GM21528 (cell line): Measurements from ENCODE around the gene FUNDC2.

ENCODE experiments used
- ATAC-seq: cut with Tn5 transposase; IDR thresholded peaks from one replicate; pipeline ENCODE4 v1.9.1; 2021; ENCODE audit warnings: mild to moderate bottlenecking, moderate library complexity; ENCODE audit not compliant: unreplicated experiment, low FRiP score

Gene FUNDC2

GRCh38 chrX:155023907-155024833, 2.5 kb upstream of the FUNDC2 start:
- no peak for ATAC-seq

- ATAC-seq, result no peak
Measured at GRCh38 chrX:155026420-155026726, 271 bp upstream of the FUNDC2 start.

DNA sequence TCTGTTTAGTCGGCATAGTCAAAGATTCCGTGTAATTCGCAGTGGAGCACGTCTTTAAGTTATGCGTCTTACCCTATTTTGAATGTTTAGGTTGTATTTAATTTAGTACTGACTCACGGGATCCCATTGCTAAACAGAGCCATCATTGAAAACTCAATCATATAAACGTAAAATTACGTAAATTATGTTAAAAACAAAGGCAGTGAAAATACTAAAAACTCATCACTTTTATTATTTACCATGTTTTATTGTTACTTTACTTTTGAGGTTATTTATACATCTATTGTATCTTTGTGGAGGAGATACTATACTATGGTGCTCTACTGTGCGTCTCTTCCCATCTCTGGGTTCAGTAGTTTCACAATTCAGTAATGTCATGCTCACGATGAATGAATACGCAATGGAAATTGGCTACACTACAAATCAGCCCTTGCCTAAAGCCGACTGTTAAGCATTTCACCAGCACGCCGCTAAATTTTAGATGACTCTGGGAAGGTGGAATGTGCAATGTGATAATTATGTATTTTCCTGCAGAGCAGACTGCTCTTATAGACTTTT, 944 bp downstream of the FUNDC2 start:
- ATAC-seq, result no peak

DNA sequence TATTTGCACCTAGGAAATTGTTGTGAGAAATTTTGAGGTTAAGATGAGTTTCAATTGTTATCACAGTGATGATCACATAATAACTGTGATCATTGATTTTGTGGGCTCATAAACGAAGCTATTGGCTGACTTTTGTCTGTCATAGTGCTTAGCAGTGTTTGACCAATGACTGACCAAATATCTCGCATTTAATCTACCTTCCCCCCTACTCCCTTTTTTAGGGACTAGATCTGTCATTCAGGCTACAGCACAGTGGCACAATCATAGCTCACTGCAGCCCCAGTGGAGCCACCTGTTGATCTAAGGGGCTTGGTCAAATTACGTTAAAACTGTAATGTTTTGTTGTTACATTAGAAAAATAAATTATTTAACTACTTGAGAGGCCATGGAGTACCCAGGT, 1.5 kb downstream of the FUNDC2 start:
- no peak for ATAC-seq

- no peak for ATAC-seq
Measured at GRCh38 chrX:155028877-155029291, 2.2 kb downstream of the FUNDC2 start.

- ATAC-seq, result no peak
Measured at GRCh38 chrX:155031657-155032056, 5.0 kb downstream of the FUNDC2 start.

- no peak for ATAC-seq
Measured at GRCh38 chrX:155035688-155036087, 9.0 kb downstream of the FUNDC2 start.

- no peak for ATAC-seq
Measured at GRCh38 chrX:155046129-155046810, 19.6 kb downstream of the FUNDC2 start.

DNA sequence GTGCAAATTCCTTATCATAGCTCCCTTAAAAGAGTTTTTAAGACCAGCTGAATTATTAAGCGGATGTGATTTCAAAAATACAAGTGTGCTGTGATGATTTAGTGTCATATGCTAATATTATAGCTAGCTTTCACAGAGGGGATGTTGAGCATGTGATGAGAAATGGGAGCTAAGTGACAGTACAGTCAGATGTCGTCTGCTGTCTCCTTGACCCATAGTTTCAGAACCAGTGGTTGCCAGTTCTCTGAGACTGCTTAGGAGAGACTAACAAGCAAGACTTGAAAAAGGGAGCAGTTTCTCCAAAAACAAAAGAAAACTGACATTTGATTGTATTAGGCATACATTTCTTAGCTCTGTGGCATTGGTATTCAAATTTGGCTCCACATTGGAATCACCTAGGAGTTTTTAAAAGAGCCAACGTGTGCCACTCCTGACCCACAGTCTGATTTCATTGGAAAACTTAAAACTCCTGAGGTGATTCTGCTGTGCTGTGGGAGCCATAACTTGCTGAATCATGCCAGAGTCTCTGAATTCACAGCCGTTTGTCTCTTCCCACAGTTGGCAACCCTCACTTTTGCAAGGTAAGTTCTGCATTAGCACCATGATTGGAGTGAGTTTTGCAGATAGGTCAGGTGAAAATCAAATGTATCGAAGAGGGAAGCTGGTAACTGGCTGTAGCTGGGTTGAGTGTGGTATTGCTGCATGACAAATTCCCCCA, 20.3 kb downstream of the FUNDC2 start:
- no peak for ATAC-seq

DNA sequence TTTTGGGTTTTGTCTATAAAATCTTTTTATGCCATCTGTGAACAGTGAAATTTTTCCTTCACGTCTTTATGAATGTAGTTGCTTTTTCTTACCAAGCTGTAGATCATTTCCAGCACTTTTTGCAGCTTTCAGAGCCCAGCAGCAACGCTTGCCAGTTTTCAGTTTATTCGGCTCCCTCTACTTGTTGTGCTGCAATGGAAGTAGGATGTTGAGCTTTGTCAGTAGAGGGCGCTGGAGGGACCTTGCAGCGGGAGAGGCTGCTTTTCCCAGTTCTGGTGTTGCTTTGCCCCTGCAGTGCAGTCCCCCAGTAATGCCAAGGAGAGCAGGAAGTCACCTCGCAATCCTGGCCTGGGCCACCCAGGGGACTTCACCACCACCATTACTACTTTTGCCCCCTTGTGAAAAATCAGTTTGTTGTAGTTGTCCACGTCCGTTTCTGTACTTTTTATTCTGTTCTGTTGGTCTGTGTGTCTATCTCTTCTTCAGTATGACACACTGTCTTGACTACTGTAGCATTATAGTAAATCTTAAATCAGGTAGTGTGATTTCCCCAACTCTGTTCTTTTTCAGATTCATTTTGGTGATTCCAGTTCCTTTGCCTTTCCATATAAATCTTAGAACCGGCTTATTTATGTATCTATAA, 22.5 kb downstream of the FUNDC2 start:
- ATAC-seq, result no peak

DNA sequence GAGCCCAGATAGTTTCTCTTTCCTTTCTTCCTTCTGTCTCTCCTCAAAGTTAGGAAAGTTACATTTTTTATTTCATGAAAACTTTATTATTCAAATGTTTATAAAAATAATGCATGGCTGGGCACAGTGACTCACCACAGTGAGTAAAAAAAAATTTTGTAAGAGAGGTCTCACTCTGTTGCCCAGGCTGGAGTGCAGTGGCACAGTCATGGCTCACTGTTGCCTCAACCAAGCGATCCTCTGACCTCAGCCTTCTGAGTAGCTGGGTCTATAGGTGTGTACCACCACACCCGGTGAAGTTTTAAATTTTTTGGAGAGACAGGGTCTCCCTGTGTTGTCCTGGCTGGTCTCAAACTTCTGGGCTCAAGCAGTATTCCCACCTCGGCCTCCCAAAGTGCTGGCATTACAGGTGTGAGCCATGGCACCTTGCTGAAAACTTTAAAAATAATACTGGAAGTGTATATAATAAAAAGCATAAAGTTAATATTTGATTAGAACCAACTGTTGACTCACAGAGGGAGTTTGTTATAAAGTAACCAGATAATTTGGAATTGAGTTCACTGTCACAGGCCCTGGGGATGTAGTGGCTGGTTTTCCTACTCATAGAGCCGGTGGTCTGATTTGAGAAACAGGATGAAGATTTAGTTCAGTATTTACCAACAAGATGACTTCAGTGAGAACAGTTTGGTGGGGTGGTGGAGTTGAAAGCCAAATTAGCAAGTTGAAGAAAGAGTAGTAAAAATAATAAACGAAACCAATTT, 26.3 kb downstream of the FUNDC2 start:
- ATAC-seq, result no peak

- ATAC-seq, result no peak
Measured at GRCh38 chrX:155053656-155054055, 27.0 kb downstream of the FUNDC2 start.

GRCh38 chrX:155054255-155054654, 27.6 kb downstream of the FUNDC2 start:
- no peak for ATAC-seq

DNA sequence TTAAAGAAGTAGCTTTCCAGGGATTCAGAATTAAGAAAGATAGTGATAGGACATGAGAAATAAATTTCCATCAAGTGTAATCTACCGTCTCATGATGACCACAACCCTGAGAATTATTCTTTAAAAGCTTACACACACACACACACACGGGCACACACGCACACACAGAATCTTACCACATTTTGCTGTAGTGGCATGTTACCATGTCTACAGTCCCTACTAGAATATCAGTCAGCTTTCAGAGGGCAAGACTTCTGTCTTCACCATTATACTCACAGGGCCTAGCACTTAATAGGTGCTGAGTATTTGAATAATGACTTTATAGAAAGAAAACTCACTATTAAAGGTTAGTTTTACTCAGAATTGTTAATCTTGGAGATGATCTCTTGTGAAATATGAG, 28.9 kb downstream of the FUNDC2 start:
- ATAC-seq, result no peak

GRCh38 chrX:155056471-155056870, 29.8 kb downstream of the FUNDC2 start:
- ATAC-seq, result no peak

- ATAC-seq, result no peak
Measured at GRCh38 chrX:155056877-155057792, 30.5 kb downstream of the FUNDC2 start.

DNA sequence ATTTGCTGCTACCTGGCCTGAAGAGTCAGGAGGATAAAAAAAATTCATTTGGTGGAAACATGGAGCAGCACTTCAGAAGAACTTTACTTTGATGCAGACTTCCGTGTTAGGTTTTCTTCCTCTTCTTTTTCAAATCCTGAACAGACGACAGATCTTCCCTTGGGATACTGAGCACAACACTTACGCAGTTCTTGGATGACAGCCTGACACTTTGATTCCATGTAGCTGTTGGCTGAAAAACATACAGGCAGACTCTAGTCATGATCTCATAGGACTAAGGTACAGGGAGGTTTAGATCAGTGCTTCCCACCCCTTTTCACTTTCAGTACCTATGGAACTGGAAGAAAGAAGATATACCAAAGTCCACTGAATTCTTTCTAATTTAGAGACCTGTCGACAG, 35.1 kb downstream of the FUNDC2 start:
- ATAC-seq, result no peak

GRCh38 chrX:155065035-155065734, 38.5 kb downstream of the FUNDC2 start:
- no peak for ATAC-seq
